NT2/D1 (cell line): ENCODE results near the gene DAW1.

Experiments used
- DNase-seq: peaks from one replicate; pipeline ENCODE4 v3.0.0-alpha.2; 2011; ENCODE audit warnings: low read depth, low spot score
- H3K27me3 ChIP-seq: 2 replicates; pipeline ENCODE4 v1.6.0; 2011; ENCODE audit warnings: mild to moderate bottlenecking; ENCODE audit not compliant: insufficient read length, insufficient read depth
- H3K36me3 ChIP-seq: 2 replicates; pipeline ENCODE4 v1.6.1; 2011; ENCODE audit warnings: mild to moderate bottlenecking, low read length, mixed read lengths; ENCODE audit not compliant: insufficient read depth, insufficient read length
- H3K4me1 ChIP-seq: 2 replicates; pipeline ENCODE4 v1.5.1; 2011; ENCODE audit not compliant: insufficient read depth, insufficient read length
- H3K4me3 ChIP-seq: 2 replicates; pipeline ENCODE4 v1.5.1; 2011; ENCODE audit warnings: low read depth; ENCODE audit not compliant: insufficient read length
- H3K9ac ChIP-seq: 2 replicates; pipeline ENCODE4 v1.6.0; 2011; ENCODE audit warnings: low read depth; ENCODE audit not compliant: insufficient read length
- H3K9me3 ChIP-seq: 2 replicates; pipeline ENCODE4 v1.5.1; 2011; ENCODE audit warnings: mild to moderate bottlenecking, low read length; ENCODE audit not compliant: insufficient read depth
- SUZ12 ChIP-seq: IDR thresholded peaks from 2 replicates; pipeline ENCODE4 v1.6.1; 2011; ENCODE audit not compliant: insufficient read length, insufficient read depth; ENCODE audit errors: extremely low read depth
- YY1 ChIP-seq: IDR thresholded peaks from 2 replicates; pipeline ENCODE4 v1.6.1; 2011; ENCODE audit not compliant: insufficient read length, insufficient read depth
- ZNF274 ChIP-seq: IDR thresholded peaks from 2 replicates; pipeline ENCODE4 v1.6.1; 2011; ENCODE audit warnings: mild to moderate bottlenecking, low read depth, low read length

DAW1 gene

GRCh38 chr2:227890495-227891079 lies 19.2 kb downstream of the DAW1 start:
- no peak overlapping the region for H3K4me3 ChIP-seq
- H3K4me1 ChIP-seq: no peaks in the 10 kb centered on the region
- no peak for TF ChIP-seq ZNF274
- no peak for TF ChIP-seq SUZ12
- TF ChIP-seq YY1: no peak
- peak; percentile 23 for DNase-seq
- no peaks in the 10 kb centered on the region for H3K36me3 ChIP-seq
- no peaks in the 10 kb centered on the region for H3K9me3 ChIP-seq
- H3K27me3 ChIP-seq: no peaks in the 10 kb centered on the region
- no peak overlapping the region for H3K9ac ChIP-seq

- TF ChIP-seq ZNF274 (no peak), YY1 (no peak), SUZ12 (no peak)
- Histone ChIP-seq H3K4me3 (no peak overlapping the region), H3K9ac (no peak overlapping the region), H3K4me1 (no peaks in the 10 kb centered on the region), H3K27me3 (no peaks in the 10 kb centered on the region), H3K36me3 (no peaks in the 10 kb centered on the region), H3K9me3 (no peaks in the 10 kb centered on the region)
- DNase-seq: no peak
These were observed 20.2 kb downstream of the DAW1 start for GRCh38 chr2:227891673-227892072.

GRCh38 chr2:227903381-227903780 lies 31.9 kb downstream of the DAW1 start:
- DNase-seq: no peak
- no peaks in the 10 kb centered on the region for H3K27me3 ChIP-seq
- TF ChIP-seq YY1 (no peak), SUZ12 (no peak), ZNF274 (no peak)
- H3K9ac ChIP-seq: no peak overlapping the region
- H3K9me3 ChIP-seq: no peaks in the 10 kb centered on the region
- H3K36me3 ChIP-seq: no peaks in the 10 kb centered on the region
- no peaks in the 10 kb centered on the region for H3K4me1 ChIP-seq
- no peak overlapping the region for H3K4me3 ChIP-seq

- Histone ChIP-seq H3K9ac (no peak overlapping the region), H3K36me3 (no peaks in the 10 kb centered on the region), H3K4me3 (no peak overlapping the region), H3K9me3 (no peaks in the 10 kb centered on the region), H3K27me3 (no peaks in the 10 kb centered on the region), H3K4me1 (no peaks in the 10 kb centered on the region)
- TF ChIP-seq YY1 (no peak), ZNF274 (no peak), SUZ12 (no peak)
- no peak for DNase-seq
These were observed 35.6 kb downstream of the DAW1 start for GRCh38 chr2:227906991-227907390.

GRCh38 chr2:227908266-227909054 lies 37.0 kb downstream of the DAW1 start:
- TF ChIP-seq YY1 (no peak), SUZ12 (no peak), ZNF274 (no peak)
- DNase-seq: no peak

GRCh38 chr2:227914362-227914761 lies 42.9 kb downstream of the DAW1 start:
- Histone ChIP-seq H3K27me3 (no peaks in the 10 kb centered on the region), H3K4me3 (no peak overlapping the region), H3K36me3 (no peaks in the 10 kb centered on the region), H3K9ac (no peak overlapping the region), H3K9me3 (no peaks in the 10 kb centered on the region), H3K4me1 (no peaks in the 10 kb centered on the region)
- no peak for TF ChIP-seq YY1
- TF ChIP-seq ZNF274: no peak
- no peak for TF ChIP-seq SUZ12
- no peak for DNase-seq

More at GRCh38 chr2:227908266-227909054, 37.0 kb downstream of the DAW1 start:
- Histone ChIP-seq H3K9me3 (no peaks in the 10 kb centered on the region), H3K36me3 (no peaks in the 10 kb centered on the region), H3K4me3 (no peak overlapping the region), H3K9ac (no peak overlapping the region), H3K27me3 (no peaks in the 10 kb centered on the region), H3K4me1 (no peaks in the 10 kb centered on the region)

- TF ChIP-seq ZNF274 (no peak), YY1 (no peak), SUZ12 (no peak)
- DNase-seq: no peak
- no peaks in the 10 kb centered on the region for H3K36me3 ChIP-seq
These were observed 50.2 kb downstream of the DAW1 start for GRCh38 chr2:227921648-227922047.

GRCh38 chr2:227932001-227932400 lies 60.6 kb downstream of the DAW1 start:
- no peaks in the 10 kb centered on the region for H3K27me3 ChIP-seq
- H3K9ac ChIP-seq: no peak overlapping the region
- TF ChIP-seq YY1 (no peak), SUZ12 (no peak), ZNF274 (no peak)
- H3K9me3 ChIP-seq: peaks cover 9% of the 10 kb centered on the region; the same call in 1 of the 2 replicates
- H3K4me3 ChIP-seq: no peak overlapping the region
- DNase-seq: no peak
- no peaks in the 10 kb centered on the region for H3K36me3 ChIP-seq
- no peaks in the 10 kb centered on the region for H3K4me1 ChIP-seq

More at GRCh38 chr2:227921648-227922047, 50.2 kb downstream of the DAW1 start:
- H3K4me1 ChIP-seq: no peaks in the 10 kb centered on the region
- H3K9ac ChIP-seq: no peak overlapping the region
- no peak overlapping the region for H3K4me3 ChIP-seq
- H3K9me3 ChIP-seq: no peaks in the 10 kb centered on the region
- no peaks in the 10 kb centered on the region for H3K27me3 ChIP-seq
